H1 (cell line): ENCODE data around the gene TBRG4. TPM values are rescaled to one million over a fixed set of nuclear protein-coding genes. Genes with fewer than 3 reads are reported as not detected.

Experiments used
- CTCF ChIA-PET: fragments of 300-600 bp; sonication (Branson Sonifier 250); formaldehyde crosslinking; loops from one replicate; lab custom pipeline; 2021; ENCODE audit not compliant: partially characterized antibody; lab: Charles Lee
- POLR2A ChIA-PET: fragments of 300-600 bp; sonication (Branson Sonifier 250); formaldehyde crosslinking; loops from one replicate; lab custom pipeline; 2021; ENCODE audit warnings: inconsistent platforms; ENCODE audit not compliant: partially characterized antibody; lab: Charles Lee
- DNase-seq, 2 experiments: peaks; one replicate each; pipeline versions ENCODE4 v3.0.0 to v3.0.0-alpha.2; 2010 to 2022; ENCODE audit warnings: low spot score in 2 of 2, low read depth in 1 of 2, mixed read lengths in 1 of 2
- FAIRE-seq: peaks from 2 replicates; lab custom pipeline; 2011; peaks lifted over from hg19 to GRCh38; lab: Jason Lieb, UNC
- H2AFZ ChIP-seq: 2 replicates; pipeline ENCODE4 v1.8.1; 2012; ENCODE audit warnings: low read length, inconsistent platforms
- H2AK5ac ChIP-seq: 2 replicates; pipeline ENCODE4 v1.6.1; 2013; ENCODE audit warnings: low read depth, low read length
- H2BK120ac ChIP-seq: replicated peaks from 2 replicates; pipeline ENCODE3; 2013; ENCODE audit warnings: low read depth, low read length, inconsistent platforms
- H2BK12ac ChIP-seq: 2 replicates; pipeline ENCODE4 v1.6.1; 2013; ENCODE audit warnings: low read depth, low read length
- H2BK15ac ChIP-seq: 2 replicates; pipeline ENCODE4 v1.6.1; 2013; ENCODE audit warnings: low read length
- H2BK20ac ChIP-seq: 2 replicates; pipeline ENCODE4 v1.6.1; 2013; ENCODE audit warnings: low read length
- H2BK5ac ChIP-seq: 2 replicates; pipeline ENCODE4 v1.6.1; 2013; ENCODE audit warnings: low read depth, low read length
- H3K14ac ChIP-seq: 2 replicates; pipeline ENCODE4 v1.6.1; 2013; ENCODE audit warnings: inconsistent platforms; ENCODE audit not compliant: insufficient read length
- H3K18ac ChIP-seq: 2 replicates; pipeline ENCODE4 v1.6.1; 2013; ENCODE audit warnings: low read length; ENCODE audit errors: extremely low read depth
- H3K23ac ChIP-seq: 2 replicates; pipeline ENCODE4 v1.6.1; 2013; ENCODE audit warnings: inconsistent platforms; ENCODE audit not compliant: insufficient read length
- H3K23me2 ChIP-seq: 2 replicates; pipeline ENCODE4 v1.6.1; 2013; ENCODE audit warnings: low read depth, low read length
- H3K27ac ChIP-seq: 2 replicates; pipeline ENCODE4 v1.6.1; 2011; ENCODE audit warnings: low read depth, low read length, inconsistent platforms
- H3K27me3 ChIP-seq, 4 experiments: replicated peaks in 1 of 4; 1 replicate in 1 of 4; 2 replicates in 3 of 4; pipeline versions ENCODE4 v1.6.1 to v1.8.1; 2011 to 2013; ENCODE audit warnings: low read length in 3 of 4, mild to moderate bottlenecking in 3 of 4, inconsistent platforms in 2 of 4, mixed read lengths in 2 of 4, moderate library complexity in 1 of 4; ENCODE audit not compliant: control insufficient read depth in 3 of 4, insufficient read depth in 3 of 4; ENCODE audit errors: extremely low read depth in 1 of 4
- H3K36me3 ChIP-seq, 4 experiments: 2 replicates each; pipeline versions ENCODE4 v1.6.1 to v1.8.1; 2011 to 2013; ENCODE audit warnings: mild to moderate bottlenecking in 4 of 4, low read length in 3 of 4, moderate library complexity in 2 of 4, control low read depth in 1 of 4, inconsistent platforms in 1 of 4; ENCODE audit not compliant: insufficient read depth in 4 of 4, control insufficient read depth in 2 of 4
- H3K4ac ChIP-seq: replicated peaks from 2 replicates; pipeline ENCODE3; 2013; ENCODE audit warnings: low read length, low read depth, mixed read lengths, inconsistent platforms; ENCODE audit not compliant: insufficient read length
- H3K4me1 ChIP-seq, 4 experiments: replicated peaks in 1 of 4; 1 replicate in 1 of 4; 2 replicates in 3 of 4; pipeline versions ENCODE4 v1.6.1 to v1.8.1; 2011 to 2013; ENCODE audit warnings: low read length in 3 of 4, inconsistent platforms in 2 of 4, mixed read lengths in 1 of 4; ENCODE audit not compliant: insufficient read depth in 4 of 4, control insufficient read depth in 3 of 4
- H3K4me2 ChIP-seq, 2 experiments: 2 replicates each; pipeline versions ENCODE4 v1.6.1 to v1.8.1; 2011 to 2013; ENCODE audit warnings: low read depth in 2 of 2, low read length in 2 of 2, control low read depth in 1 of 2, inconsistent platforms in 1 of 2, mild to moderate bottlenecking in 1 of 2; ENCODE audit not compliant: insufficient read depth in 1 of 2
- H3K4me3 ChIP-seq, 4 experiments: fragments of 200-600, 300-600 bp in 1 of 4; sonication (generic), shearing (Covaris generic), sonication (Bioruptor Twin) in 1 of 4; 2 replicates each; pipeline versions ENCODE4 v1.5.1 to v1.8.1; 2011 to 2016; ENCODE audit warnings: low read length in 4 of 4, low read depth in 3 of 4, control low read depth in 2 of 4, inconsistent platforms in 2 of 4, mild to moderate bottlenecking in 2 of 4, mixed read lengths in 1 of 4, moderate library complexity in 1 of 4; ENCODE audit not compliant: insufficient read depth in 2 of 4; ENCODE audit errors: extremely low read depth in 1 of 4
- H3K56ac ChIP-seq: replicated peaks from 2 replicates; pipeline ENCODE3; 2013; ENCODE audit warnings: low read depth, mild to moderate bottlenecking, mixed read lengths, low read length, inconsistent platforms; ENCODE audit not compliant: insufficient read length
- H3K79me1 ChIP-seq: 2 replicates; pipeline ENCODE4 v1.6.1; 2013; ENCODE audit warnings: low read depth, low read length, control low read depth
- H3K79me2 ChIP-seq, 2 experiments: 2 replicates each; pipeline versions ENCODE4 v1.6.1 to v1.8.1; 2012 to 2013; ENCODE audit warnings: low read length in 2 of 2, mild to moderate bottlenecking in 2 of 2, inconsistent platforms in 1 of 2; ENCODE audit not compliant: insufficient read depth in 2 of 2, control insufficient read depth in 1 of 2
- H3K9ac ChIP-seq, 4 experiments: replicated peaks in 1 of 4; 1 replicate in 1 of 4; 2 replicates in 3 of 4; pipeline versions ENCODE4 v1.6.1 to v1.8.1; 2011 to 2013; ENCODE audit warnings: low read depth in 3 of 4, low read length in 3 of 4, control low read depth in 2 of 4, mild to moderate bottlenecking in 2 of 4, moderate library complexity in 2 of 4, inconsistent platforms in 1 of 4; ENCODE audit errors: extremely low read depth in 1 of 4
- H3K9me3 ChIP-seq, 2 experiments: 2 replicates each; pipeline versions ENCODE4 v1.6.1 to v1.8.1; 2012 to 2013; ENCODE audit warnings: mild to moderate bottlenecking in 2 of 2, moderate library complexity in 2 of 2, control low read depth in 1 of 2, inconsistent platforms in 1 of 2, low read depth in 1 of 2, low read length in 1 of 2, mixed read lengths in 1 of 2; ENCODE audit not compliant: insufficient read depth in 2 of 2
- H4K20me1 ChIP-seq, 2 experiments: replicated peaks in 1 of 2; 2 replicates each; pipeline versions ENCODE3 to v1.8.1; 2011 to 2013; ENCODE audit warnings: inconsistent platforms in 2 of 2, low read length in 2 of 2, mild to moderate bottlenecking in 1 of 2; ENCODE audit not compliant: insufficient read depth in 2 of 2, control insufficient read depth in 1 of 2
- H4K5ac ChIP-seq: 2 replicates; pipeline ENCODE4 v1.6.1; 2013; ENCODE audit warnings: low read length, low read depth, mixed read lengths, inconsistent platforms; ENCODE audit not compliant: insufficient read length
- H4K8ac ChIP-seq: 2 replicates; pipeline ENCODE4 v1.8.0; 2013; ENCODE audit warnings: mild to moderate bottlenecking, moderate library complexity, low read length, inconsistent platforms; ENCODE audit not compliant: insufficient read depth; ENCODE audit errors: extremely low read depth
- H4K91ac ChIP-seq: replicated peaks from 2 replicates; pipeline ENCODE3; 2013; ENCODE audit warnings: low read length, mixed read lengths, inconsistent platforms; ENCODE audit not compliant: insufficient read length
- TAF7 ChIP-seq: optimal IDR thresholded peaks from 2 replicates; pipeline ENCODE3; 2011; ENCODE audit warnings: low read depth, mild to moderate bottlenecking, inconsistent platforms, low read length, moderate library complexity, borderline replicate concordance
- TBP ChIP-seq: IDR thresholded peaks from 2 replicates; pipeline ENCODE4 v1.6.1; 2011; ENCODE audit warnings: low read depth, low read length, improper control_type of control experiment
- WGBS, 2 experiments: shearing (Covaris generic) in 1 of 2; methylation state at CpG; one replicate each; pipeline versions ENCODE4 v1.1.6 to v1.1.7; 2013 to 2015; ENCODE audit warnings: low lambda C conversion rate in 2 of 2, mixed read lengths in 2 of 2, inconsistent platforms in 1 of 2, low coverage in 1 of 2, missing lambda C conversion rate in 1 of 2; ENCODE audit not compliant: insufficient replicate concordance in 2 of 2, insufficient coverage in 1 of 2, insufficient read length in 1 of 2; ENCODE audit errors: extremely low coverage in 1 of 2, missing lambda C conversion rate in 1 of 2; 5-methylcytosine and 5-hydroxymethylcytosine counted together
- polyA plus RNA-seq, 7 experiments: library from polyadenylated mRNA; depleted of rRNA in 3 of 7; stranded (reverse) in 5 of 7; unstranded in 2 of 7; fragments of >200 nt in 5 of 7; fragments of 200-250 nt in 2 of 7; gene quantifications; 1 replicate in 5 of 7; 2 replicates in 1 of 7; 4 replicates in 1 of 7; pipeline versions ENCODE4 v1.2.1 to v1.2.3, GENCODE V29; 2011 to 2013; ENCODE audit warnings: missing spikeins in 2 of 7, mixed read lengths in 2 of 7
- total RNA-seq: library from RNA; stranded (reverse); fragmentation: NEBNext Ultra II Directional; extraction: Animal tissue kit (Norgen Biotek cat#: 25700); gene quantifications from 2 replicates; pipeline ENCODE4 v1.2.1, GENCODE V29; 2021

TBRG4 gene
- total and polyA plus RNA-seq, 2 of the 8 experiments (the other 6 are each of a cell fraction or from before 2014, with no cell fraction given), result 110 to 137 TPM

- ChIA-PET POLR2A (interaction anchor here (1.0 to 3.1 kb wide), 11 partner anchors 9 to 121 kb away, joined by 3 to 30 read pairs (median 4); partner anchors contain the start of genes NACAD and TBRG4), CTCF (interaction anchor here (1.0 to 2.7 kb wide), 5 partner anchors 13 to 123 kb away, joined by 3 to 10 read pairs (median 3); no protein-coding TSS in a partner anchor)
- H3K27ac ChIP-seq, result no peak overlapping the region
- no peak overlapping the region for H2AK5ac ChIP-seq
- no peak overlapping the region for H3K4me2 ChIP-seq
- H3K14ac ChIP-seq, result no peak overlapping the region
- no peak overlapping the region for H4K5ac ChIP-seq
- no peak for FAIRE-seq
- H2BK120ac ChIP-seq, result no peak overlapping the region
- 93% methylated on average over 10 of the region's 10 CpGs; no CpG with 5 or more reads in 1 of the 2 experiments for WGBS, 2 experiments
- H2BK5ac ChIP-seq, result no peak overlapping the region
- no peak overlapping the region for H2BK12ac ChIP-seq
- H3K4ac ChIP-seq, result no peak overlapping the region
- no peak overlapping the region; the same call in 1 of the 2 replicates for H4K8ac ChIP-seq
- H3K79me1 ChIP-seq, result no peaks in the 10 kb centered on the region
- H3K56ac ChIP-seq, result no peak overlapping the region
- H3K9me3 ChIP-seq, result no peaks in the 10 kb centered on the region
- H3K79me2 ChIP-seq, result no peaks in the 10 kb centered on the region
- H3K9ac ChIP-seq, result no peak overlapping the region
- H2AFZ ChIP-seq, result no peak overlapping the region
- H3K4me1 ChIP-seq, result no peaks in the 10 kb centered on the region
- H3K23me2 ChIP-seq, result no peaks in the 10 kb centered on the region
- H4K20me1 ChIP-seq, result peaks cover 4 to 29% of the 10 kb centered on the region in 2 experiments
- H3K27me3 ChIP-seq, result no peaks in the 10 kb centered on the region
- H4K91ac ChIP-seq, result no peak overlapping the region
- no peak overlapping the region for H3K4me3 ChIP-seq
- H3K18ac ChIP-seq, result no peak overlapping the region
- H2BK20ac ChIP-seq, result no peak overlapping the region
- H3K36me3 ChIP-seq, result peaks cover 33 to 54% (median 47%) of the 10 kb centered on the region in 4 experiments
- no peak overlapping the region for H3K23ac ChIP-seq
- no peak for DNase-seq
- H2BK15ac ChIP-seq, result no peak overlapping the region
- TF ChIP-seq TAF7 (no peak), TBP (no peak)
Observed at GRCh38 chr7:45098983-45099839, 12.3 kb downstream of the TBRG4 start.
